Panc1 (cell line): ENCODE measurements around the gene PAX3.

Experiments used
- POLR2AphosphoS5 ChIP-seq: IDR thresholded peaks from 2 replicates; pipeline ENCODE4 v1.6.1; 2012; ENCODE audit warnings: mild to moderate bottlenecking, low read depth, low read length, moderate library complexity
- SIN3A ChIP-seq: IDR thresholded peaks from 2 replicates; pipeline ENCODE4 v1.6.1; 2012; ENCODE audit warnings: low read depth, mild to moderate bottlenecking, low read length, moderate library complexity, borderline replicate concordance; ENCODE audit not compliant: insufficient read depth
- TCF7L2 ChIP-seq: IDR thresholded peaks from 2 replicates; pipeline ENCODE4 v1.6.1; 2011; ENCODE audit warnings: mild to moderate bottlenecking, low read depth, low read length, inconsistent platforms
- TF ChIP-seq, protein P1 (sequence below): fragments of 450-650 bp; IDR thresholded peaks from 2 replicates; pipeline ENCODE4 v1.5.1; 2017; ENCODE audit warnings: mild to moderate bottlenecking
- TF ChIP-seq, protein P2 (sequence below), 2 experiments: IDR thresholded peaks; 2 replicates each; pipeline ENCODE4 v1.6.1; 2011 to 2012; ENCODE audit warnings: low read depth in 2 of 2, control low read depth in 1 of 2, low read length in 1 of 2, mild to moderate bottlenecking in 1 of 2, moderate library complexity in 1 of 2; ENCODE audit not compliant: insufficient read depth in 1 of 2

DNA sequence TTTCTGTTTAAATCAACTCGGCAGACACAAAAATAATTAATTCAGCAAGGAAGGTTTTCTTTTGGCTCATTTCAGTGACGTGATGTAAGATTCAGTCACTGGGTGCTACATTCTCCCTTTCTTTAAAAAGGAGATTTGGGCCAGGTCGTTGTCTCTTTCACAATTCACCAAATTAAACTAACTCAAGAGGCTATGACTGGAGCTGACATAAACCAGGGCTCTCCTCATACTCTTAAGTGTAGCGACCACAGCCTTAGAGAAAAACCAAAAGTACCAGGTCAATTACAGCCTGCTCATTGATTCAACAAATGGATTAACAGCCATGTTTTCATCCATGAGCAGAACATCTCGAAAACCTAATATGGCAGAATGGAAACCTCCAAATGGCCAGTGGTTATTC lies 85.7 kb downstream of the PAX3 start:
- TF ChIP-seq, protein P1, sequence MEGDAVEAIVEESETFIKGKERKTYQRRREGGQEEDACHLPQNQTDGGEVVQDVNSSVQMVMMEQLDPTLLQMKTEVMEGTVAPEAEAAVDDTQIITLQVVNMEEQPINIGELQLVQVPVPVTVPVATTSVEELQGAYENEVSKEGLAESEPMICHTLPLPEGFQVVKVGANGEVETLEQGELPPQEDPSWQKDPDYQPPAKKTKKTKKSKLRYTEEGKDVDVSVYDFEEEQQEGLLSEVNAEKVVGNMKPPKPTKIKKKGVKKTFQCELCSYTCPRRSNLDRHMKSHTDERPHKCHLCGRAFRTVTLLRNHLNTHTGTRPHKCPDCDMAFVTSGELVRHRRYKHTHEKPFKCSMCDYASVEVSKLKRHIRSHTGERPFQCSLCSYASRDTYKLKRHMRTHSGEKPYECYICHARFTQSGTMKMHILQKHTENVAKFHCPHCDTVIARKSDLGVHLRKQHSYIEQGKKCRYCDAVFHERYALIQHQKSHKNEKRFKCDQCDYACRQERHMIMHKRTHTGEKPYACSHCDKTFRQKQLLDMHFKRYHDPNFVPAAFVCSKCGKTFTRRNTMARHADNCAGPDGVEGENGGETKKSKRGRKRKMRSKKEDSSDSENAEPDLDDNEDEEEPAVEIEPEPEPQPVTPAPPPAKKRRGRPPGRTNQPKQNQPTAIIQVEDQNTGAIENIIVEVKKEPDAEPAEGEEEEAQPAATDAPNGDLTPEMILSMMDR: no peak
- TF ChIP-seq POLR2AphosphoS5 (no peak), TCF7L2 (no peak), SIN3A (no peak)
- TF ChIP-seq, protein P2, sequence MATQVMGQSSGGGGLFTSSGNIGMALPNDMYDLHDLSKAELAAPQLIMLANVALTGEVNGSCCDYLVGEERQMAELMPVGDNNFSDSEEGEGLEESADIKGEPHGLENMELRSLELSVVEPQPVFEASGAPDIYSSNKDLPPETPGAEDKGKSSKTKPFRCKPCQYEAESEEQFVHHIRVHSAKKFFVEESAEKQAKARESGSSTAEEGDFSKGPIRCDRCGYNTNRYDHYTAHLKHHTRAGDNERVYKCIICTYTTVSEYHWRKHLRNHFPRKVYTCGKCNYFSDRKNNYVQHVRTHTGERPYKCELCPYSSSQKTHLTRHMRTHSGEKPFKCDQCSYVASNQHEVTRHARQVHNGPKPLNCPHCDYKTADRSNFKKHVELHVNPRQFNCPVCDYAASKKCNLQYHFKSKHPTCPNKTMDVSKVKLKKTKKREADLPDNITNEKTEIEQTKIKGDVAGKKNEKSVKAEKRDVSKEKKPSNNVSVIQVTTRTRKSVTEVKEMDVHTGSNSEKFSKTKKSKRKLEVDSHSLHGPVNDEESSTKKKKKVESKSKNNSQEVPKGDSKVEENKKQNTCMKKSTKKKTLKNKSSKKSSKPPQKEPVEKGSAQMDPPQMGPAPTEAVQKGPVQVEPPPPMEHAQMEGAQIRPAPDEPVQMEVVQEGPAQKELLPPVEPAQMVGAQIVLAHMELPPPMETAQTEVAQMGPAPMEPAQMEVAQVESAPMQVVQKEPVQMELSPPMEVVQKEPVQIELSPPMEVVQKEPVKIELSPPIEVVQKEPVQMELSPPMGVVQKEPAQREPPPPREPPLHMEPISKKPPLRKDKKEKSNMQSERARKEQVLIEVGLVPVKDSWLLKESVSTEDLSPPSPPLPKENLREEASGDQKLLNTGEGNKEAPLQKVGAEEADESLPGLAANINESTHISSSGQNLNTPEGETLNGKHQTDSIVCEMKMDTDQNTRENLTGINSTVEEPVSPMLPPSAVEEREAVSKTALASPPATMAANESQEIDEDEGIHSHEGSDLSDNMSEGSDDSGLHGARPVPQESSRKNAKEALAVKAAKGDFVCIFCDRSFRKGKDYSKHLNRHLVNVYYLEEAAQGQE (IDR thresholded peaks at IDR 0.05; ENCODE audit: insufficient read depth in 1 of 2, low read depth in 2 of 2, low read length in 1 of 2): no peak
